Thymus (tissue), 11 donors: ENCODE data around the gene SCYL2. TPM values are rescaled to one million over a fixed set of nuclear protein-coding genes. Genes with fewer than 3 reads are reported as not detected.

Source experiments
- DNase-seq, 9 donors: peaks; one replicate each; pipeline ENCODE4 v3.0.0-alpha.2; 2013; ENCODE audit warnings: low spot score in 9 of 9, low read depth in 6 of 9, missing footprints in 1 of 9
- H3K27ac ChIP-seq, 2 donors: one replicate each; pipeline ENCODE4 v1.5.1; 2013; ENCODE audit warnings: control low read depth in 1 of 2, low read depth in 1 of 2, low read length in 1 of 2, mild to moderate bottlenecking in 1 of 2, moderate library complexity in 1 of 2
- H3K27me3 ChIP-seq, 2 donors: one replicate each; pipeline ENCODE4 v1.5.1; 2013; ENCODE audit warnings: low read length in 1 of 2; ENCODE audit not compliant: control insufficient read depth in 2 of 2, insufficient read depth in 1 of 2
- H3K36me3 ChIP-seq, 2 donors: one replicate each; pipeline ENCODE4 v1.5.1; 2013; ENCODE audit warnings: low read length in 1 of 2, mild to moderate bottlenecking in 1 of 2, moderate library complexity in 1 of 2; ENCODE audit not compliant: control insufficient read depth in 2 of 2, insufficient read depth in 2 of 2
- H3K4me1 ChIP-seq, 2 donors: one replicate each; pipeline ENCODE4 v1.5.1; 2013; ENCODE audit warnings: low read length in 2 of 2; ENCODE audit not compliant: control insufficient read depth in 2 of 2, insufficient read depth in 2 of 2
- H3K4me3 ChIP-seq, 2 donors: one replicate each; pipeline ENCODE4 v1.5.1; 2013; ENCODE audit warnings: low read length in 2 of 2, control low read depth in 1 of 2, mild to moderate bottlenecking in 1 of 2
- H3K9me3 ChIP-seq, 2 donors: one replicate each; pipeline ENCODE4 v1.5.1; 2013; ENCODE audit warnings: low read length in 1 of 2, mild to moderate bottlenecking in 1 of 2; ENCODE audit not compliant: control insufficient read depth in 2 of 2, insufficient read depth in 1 of 2
- WGBS: extraction: QIAGEN DNeasy Blood & Tissue Kit; methylation state at CpG from one replicate; pipeline ENCODE4 v1.1.7; 2013; 5-methylcytosine and 5-hydroxymethylcytosine counted together
- polyA plus RNA-seq: library from polyadenylated mRNA; stranded (reverse); fragments of 200-250 nt; gene quantifications from one replicate; pipeline ENCODE4 v1.2.3, GENCODE V29; 2013
- total RNA-seq: library from RNA; stranded (reverse); fragments of 120-200 nt; gene quantifications from one replicate; pipeline ENCODE4 v1.2.4, GENCODE V29; 2013
- donor health status: healthy.

The SCYL2 gene
- total and polyA plus RNA-seq, 2 donors = 22.4 to 31.0 TPM

- no peaks in the 10 kb centered on the region for H3K4me1 ChIP-seq
- no peaks in the 10 kb centered on the region for H3K27me3 ChIP-seq
- no peak overlapping the region for H3K4me3 ChIP-seq
- DNase-seq = no peak
- WGBS = 84% methylated on average over 1 of the region's 1 CpG
- no peaks in the 10 kb centered on the region for H3K9me3 ChIP-seq
- H3K36me3 ChIP-seq = no peaks in the 10 kb centered on the region
- H3K27ac ChIP-seq = no peak overlapping the region
These were observed 78.2 kb downstream of the SCYL2 start for GRCh38 chr12:100345020-100345767.

GRCh38 chr12:100346660-100347059 lies 79.7 kb downstream of the SCYL2 start:
- no peaks in the 10 kb centered on the region for H3K27me3 ChIP-seq
- DNase-seq = no peak
- no peak overlapping the region for H3K27ac ChIP-seq
- no peaks in the 10 kb centered on the region for H3K9me3 ChIP-seq
- no peaks in the 10 kb centered on the region for H3K4me1 ChIP-seq
- H3K4me3 ChIP-seq = no peak overlapping the region
- H3K36me3 ChIP-seq = no peaks in the 10 kb centered on the region
- 77% methylated on average over 3 of the region's 3 CpGs for WGBS

GRCh38 chr12:100348657-100349454 lies 81.9 kb downstream of the SCYL2 start:
- WGBS = 83% methylated on average over 7 of the region's 7 CpGs
- no peaks in the 10 kb centered on the region for H3K9me3 ChIP-seq
- H3K27ac ChIP-seq = no peak overlapping the region
- H3K4me1 ChIP-seq = no peaks in the 10 kb centered on the region
- H3K27me3 ChIP-seq = no peaks in the 10 kb centered on the region
- no peaks in the 10 kb centered on the region for H3K36me3 ChIP-seq
- no peak overlapping the region for H3K4me3 ChIP-seq
- no peak for DNase-seq

GRCh38 chr12:100356644-100357223 lies 89.8 kb downstream of the SCYL2 start, which contains the start of gene SLC17A8:
SLC17A8 (plus strand) TSS chr12:100357074; CDS start chr12:100357392, 318 bp downstream.
- H3K36me3 ChIP-seq = no peaks in the 10 kb centered on the region
- peaks cover 0 to 12% of the 10 kb centered on the region in 2 donors for H3K27me3 ChIP-seq
- no peak for DNase-seq
- H3K4me1 ChIP-seq = no peaks in the 10 kb centered on the region
- H3K27ac ChIP-seq = no peak within 1 kb of the TSS
- H3K9me3 ChIP-seq = no peaks in the 10 kb centered on the region
- no peak within 1 kb of the TSS for H3K4me3 ChIP-seq
- 36% methylated on average over 13 of the region's 13 CpGs for WGBS

GRCh38 chr12:100359248-100359647 lies 92.3 kb downstream of the SCYL2 start:
- 95% methylated on average over 3 of the region's 3 CpGs for WGBS
- no peak overlapping the region for H3K27ac ChIP-seq

GRCh38 chr12:100359822-100360221 lies 92.8 kb downstream of the SCYL2 start:
- H3K4me1 ChIP-seq = no peaks in the 10 kb centered on the region
- DNase-seq = no peak
- no peak overlapping the region for H3K27ac ChIP-seq
- no peaks in the 10 kb centered on the region for H3K36me3 ChIP-seq
- 87% methylated on average over 2 of the region's 2 CpGs for WGBS
- H3K9me3 ChIP-seq = no peaks in the 10 kb centered on the region
- H3K4me3 ChIP-seq = no peak overlapping the region
- H3K27me3 ChIP-seq = peaks cover 0 to 12% of the 10 kb centered on the region in 2 donors

More at GRCh38 chr12:100359248-100359647, 92.3 kb downstream of the SCYL2 start:
- no peak for DNase-seq
- H3K4me1 ChIP-seq = no peaks in the 10 kb centered on the region
- peaks cover 0 to 12% of the 10 kb centered on the region in 2 donors for H3K27me3 ChIP-seq
- no peaks in the 10 kb centered on the region for H3K9me3 ChIP-seq
- H3K4me3 ChIP-seq = no peak overlapping the region
- no peaks in the 10 kb centered on the region for H3K36me3 ChIP-seq

- peaks cover 0 to 12% of the 10 kb centered on the region in 2 donors for H3K27me3 ChIP-seq
- no peak overlapping the region for H3K27ac ChIP-seq
- H3K9me3 ChIP-seq = no peaks in the 10 kb centered on the region
- DNase-seq = no peak
- H3K36me3 ChIP-seq = no peaks in the 10 kb centered on the region
- no peak overlapping the region for H3K4me3 ChIP-seq
- H3K4me1 ChIP-seq = no peaks in the 10 kb centered on the region
These were observed 93.5 kb downstream of the SCYL2 start for GRCh38 chr12:100360450-100360849.

- Histone ChIP-seq H3K27me3 (no peaks in the 10 kb centered on the region), H3K36me3 (no peaks in the 10 kb centered on the region), H3K9me3 (no peaks in the 10 kb centered on the region), H3K4me1 (no peaks in the 10 kb centered on the region), H3K27ac (no peak overlapping the region), H3K4me3 (no peak overlapping the region)
- 84% methylated on average over 4 of the region's 4 CpGs for WGBS
- no peak for DNase-seq
These were observed 97.3 kb downstream of the SCYL2 start for GRCh38 chr12:100364324-100364723.

- 69% methylated on average over 2 of the region's 2 CpGs for WGBS
These were observed 98.4 kb downstream of the SCYL2 start for GRCh38 chr12:100365411-100365810.

More at GRCh38 chr12:100365411-100365810, 98.4 kb downstream of the SCYL2 start:
- no peak overlapping the region for H3K4me3 ChIP-seq
- H3K27ac ChIP-seq = no peak overlapping the region
- no peaks in the 10 kb centered on the region for H3K9me3 ChIP-seq
- DNase-seq = no peak
- no peaks in the 10 kb centered on the region for H3K36me3 ChIP-seq
- H3K4me1 ChIP-seq = no peaks in the 10 kb centered on the region
- H3K27me3 ChIP-seq = no peaks in the 10 kb centered on the region
